Stimulated activated CD4-positive, alpha-beta T cell treated with anti-CD3 and anti-CD28 coated beads, Interleukin-2, amount 100 ng/mL, for 48 hours (primary cell): ENCODE data around the gene CACNB1.
A peak's percentile ranks its signal among the peaks of the same experiment; 100 is the strongest.
"Not testable (repeated sequence)": the region's sequence is repeated elsewhere in the genome, so short reads cannot be mapped to it uniquely, and the experiment has no call there.

Experiments
- DNase-seq, 2 donors: peaks; one replicate each; pipeline ENCODE4 v3.0.0-alpha.2; 2020

The CACNB1 gene

DNA sequence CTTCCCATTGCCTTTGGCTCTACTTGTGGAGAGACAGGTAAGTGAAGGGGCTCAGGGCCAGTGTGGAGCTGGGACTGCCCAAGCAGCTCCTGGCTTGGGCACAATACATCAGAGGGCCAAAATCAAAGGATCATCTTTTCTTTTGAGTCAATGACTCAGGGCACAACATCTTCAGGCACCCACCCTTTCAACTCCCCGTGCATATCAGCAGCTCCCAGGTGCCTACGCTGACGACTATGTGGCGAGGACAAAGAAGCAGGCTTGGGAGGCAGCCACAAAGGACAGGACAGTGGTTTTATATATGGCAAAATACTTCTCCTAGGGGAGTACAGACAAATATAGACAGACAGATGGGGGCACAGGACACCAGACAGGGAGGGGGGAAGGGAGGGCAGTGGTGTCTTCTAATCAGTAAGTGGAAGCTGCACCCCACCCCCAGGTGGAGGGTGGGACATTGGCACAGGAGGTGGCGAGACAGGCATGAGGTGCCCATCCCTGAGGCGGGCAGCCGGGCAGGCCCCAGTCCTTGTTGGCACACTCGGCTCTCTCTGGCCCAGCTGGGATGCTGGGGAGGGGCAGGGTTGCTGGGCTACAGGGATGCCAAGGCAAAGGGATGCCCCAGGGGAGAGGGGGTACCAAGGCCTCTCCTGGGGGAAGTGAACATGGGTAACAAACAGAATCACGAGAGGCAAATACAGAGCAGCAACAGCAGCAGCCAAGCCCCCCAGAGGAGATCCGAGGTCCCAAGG, 23.8 kb downstream of the CACNB1 start:
- no peak for DNase-seq

GRCh38 chr17:39173080-39173479, 24.4 kb downstream of the CACNB1 start:
- no peak for DNase-seq

- DNase-seq, result no peak
Observed at GRCh38 chr17:39171933-39172332, 25.5 kb downstream of the CACNB1 start.

DNA sequence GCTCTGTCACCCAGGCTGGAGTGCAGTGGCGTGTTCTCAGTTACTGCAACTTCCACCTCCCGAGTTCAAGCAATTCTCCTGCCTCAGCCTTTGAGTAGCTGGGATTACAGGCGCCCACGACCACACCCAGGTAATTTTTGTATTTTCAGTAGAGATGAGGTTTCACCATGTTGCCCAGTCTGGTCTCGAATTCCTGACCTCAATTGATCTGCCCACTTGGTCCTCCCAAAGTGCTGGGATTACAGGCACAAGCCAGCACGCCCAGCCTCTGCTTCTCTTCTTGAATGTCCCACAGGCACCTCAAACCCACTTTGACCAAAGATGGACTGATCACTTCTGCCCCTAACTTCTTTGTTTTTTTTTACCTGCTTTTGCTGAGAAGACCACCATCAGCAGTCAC, 26.9 kb downstream of the CACNB1 start:
- no peak for DNase-seq

- DNase-seq, result no peak
Observed at GRCh38 chr17:39170109-39170508, 27.4 kb downstream of the CACNB1 start.

DNA sequence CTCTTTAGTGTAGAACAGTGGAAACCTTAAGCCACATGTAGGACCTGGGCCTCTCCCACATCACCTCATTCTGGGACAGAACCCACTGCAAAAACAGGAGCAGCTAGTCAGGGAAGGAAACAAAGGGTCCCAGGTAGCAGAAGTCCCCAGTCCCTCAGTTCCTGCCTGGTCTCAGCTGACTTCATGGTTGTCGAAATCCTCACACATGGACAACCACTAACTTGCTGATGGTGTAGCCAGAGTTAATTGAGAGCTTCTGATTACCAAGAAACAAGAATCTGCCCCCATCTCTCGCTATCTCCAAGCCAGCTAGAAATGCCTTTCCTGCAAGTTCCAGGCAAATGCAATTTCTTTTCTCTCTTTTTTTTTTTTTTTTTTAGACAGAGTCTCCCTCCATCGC, 28.0 kb downstream of the CACNB1 start:
- DNase-seq, result no peak

GRCh38 chr17:39169101-39169500, 28.4 kb downstream of the CACNB1 start:
- DNase-seq, result no peak

DNA sequence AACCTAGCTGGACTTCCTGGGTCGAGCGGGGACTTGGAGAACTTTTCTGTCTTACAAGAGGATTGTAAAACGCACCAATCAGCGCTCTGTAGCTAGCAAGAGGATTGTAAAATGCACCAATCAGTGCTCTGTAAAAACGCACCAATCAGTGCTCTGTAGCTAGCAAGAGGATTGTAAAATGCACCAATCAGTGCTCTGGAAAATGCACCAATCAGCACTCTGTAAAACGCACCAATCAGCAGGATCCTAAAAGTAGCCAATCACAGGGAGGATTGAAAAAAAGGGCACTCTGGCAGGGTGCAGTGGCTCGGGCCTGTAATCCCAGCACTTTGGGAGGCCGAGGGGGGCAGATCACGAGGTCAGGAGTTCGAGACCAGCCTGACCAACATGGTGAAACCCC, 29.0 kb downstream of the CACNB1 start:
- DNase-seq, result not testable (repeated sequence)

DNA sequence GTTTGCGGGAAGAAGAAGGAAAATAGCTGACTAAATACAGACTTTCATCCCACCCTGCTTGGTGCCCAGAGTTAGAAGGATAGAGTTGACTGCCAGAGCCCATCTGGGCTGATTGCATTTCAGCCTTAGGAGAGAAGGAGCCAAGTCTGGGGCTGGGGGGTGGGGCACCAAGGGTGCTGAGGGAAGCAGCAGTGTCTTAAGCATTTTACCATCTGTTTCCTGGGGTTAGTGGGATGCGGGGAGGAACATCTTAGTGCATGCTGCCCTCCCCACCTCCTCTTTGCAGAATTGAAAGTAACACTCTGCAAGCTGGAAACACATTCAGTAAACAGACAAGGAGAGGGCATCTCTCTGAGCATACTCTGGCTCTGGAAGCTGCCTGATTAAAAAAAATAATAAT, 30.0 kb downstream of the CACNB1 start:
- no peak for DNase-seq

DNA sequence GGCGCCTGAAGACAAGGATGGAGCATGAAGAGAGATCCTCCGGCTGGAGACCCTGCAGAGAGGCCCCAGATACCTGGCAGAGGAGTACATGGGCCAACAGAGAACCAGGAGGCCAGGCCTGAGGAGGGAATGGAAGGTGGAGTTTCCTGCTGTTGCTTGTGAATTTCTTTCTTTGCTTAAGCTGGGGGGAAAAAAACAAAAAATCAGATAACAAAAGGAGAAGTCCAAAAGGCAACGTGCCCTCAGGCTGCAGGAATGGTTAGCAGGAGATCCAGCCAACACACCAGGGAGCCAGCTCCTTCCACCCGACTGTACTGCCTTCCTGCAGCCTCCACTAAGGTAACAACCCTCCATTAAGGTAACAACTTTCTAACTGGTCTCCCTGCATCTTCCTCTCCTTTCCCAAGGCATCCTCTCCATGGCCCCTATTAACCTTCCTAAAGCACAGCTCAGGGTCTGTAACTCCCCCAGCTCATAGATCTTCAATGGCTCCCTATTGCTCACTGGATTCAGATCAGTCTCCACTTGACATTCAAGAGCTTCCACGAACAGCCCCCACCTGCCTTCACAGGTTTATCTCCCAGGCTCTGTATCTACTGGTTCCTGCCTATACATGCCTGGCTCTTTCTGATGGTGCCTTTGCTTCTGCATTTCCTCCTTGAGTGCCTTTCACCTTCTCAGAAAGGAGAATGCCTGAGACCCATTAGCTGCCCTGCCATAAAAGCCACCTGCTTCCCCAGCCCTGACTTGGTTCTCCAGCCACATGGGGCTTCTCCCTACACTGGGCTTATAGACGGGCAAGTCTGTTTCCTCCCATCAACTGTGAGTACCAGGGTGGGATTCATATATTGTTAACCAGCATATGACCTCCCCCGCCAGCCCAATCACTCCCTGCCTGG, 30.8 kb downstream of the CACNB1 start:
- DNase-seq, result no peak

DNA sequence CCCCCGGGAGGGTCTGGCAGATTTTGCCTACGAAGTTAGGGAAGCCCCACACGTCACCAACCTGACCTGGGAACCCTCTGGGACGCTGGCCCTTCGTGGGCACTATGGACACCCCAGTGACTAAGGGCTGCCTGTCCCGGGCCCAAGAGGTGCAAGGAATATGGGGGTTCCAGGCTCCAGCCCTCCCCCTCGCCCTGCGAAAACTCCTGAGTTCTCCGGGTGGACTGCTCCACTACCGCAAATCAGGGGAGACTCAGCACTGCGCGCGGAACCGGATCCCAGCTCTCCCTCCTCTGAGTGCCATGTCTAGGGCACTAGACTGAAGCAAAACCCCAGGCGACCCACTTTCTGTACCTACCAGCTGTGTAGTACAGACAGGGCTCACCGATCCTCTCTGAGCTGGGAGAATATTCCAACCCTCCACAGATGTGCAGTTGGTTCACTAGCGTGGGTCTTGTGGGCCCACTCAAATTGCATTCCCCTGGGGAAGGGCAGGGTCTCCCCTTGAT, 31.6 kb downstream of the CACNB1 start, which contains the start of gene ARL5C:
ARL5C (minus strand) TSS at position 321 of the 509 bp plus-strand sequence. CDS start 401 bp downstream, outside the sequence.
- DNase-seq, result no peak

- no peak for DNase-seq
Observed at GRCh38 chr17:39165178-39165840, 32.2 kb downstream of the CACNB1 start.

DNA sequence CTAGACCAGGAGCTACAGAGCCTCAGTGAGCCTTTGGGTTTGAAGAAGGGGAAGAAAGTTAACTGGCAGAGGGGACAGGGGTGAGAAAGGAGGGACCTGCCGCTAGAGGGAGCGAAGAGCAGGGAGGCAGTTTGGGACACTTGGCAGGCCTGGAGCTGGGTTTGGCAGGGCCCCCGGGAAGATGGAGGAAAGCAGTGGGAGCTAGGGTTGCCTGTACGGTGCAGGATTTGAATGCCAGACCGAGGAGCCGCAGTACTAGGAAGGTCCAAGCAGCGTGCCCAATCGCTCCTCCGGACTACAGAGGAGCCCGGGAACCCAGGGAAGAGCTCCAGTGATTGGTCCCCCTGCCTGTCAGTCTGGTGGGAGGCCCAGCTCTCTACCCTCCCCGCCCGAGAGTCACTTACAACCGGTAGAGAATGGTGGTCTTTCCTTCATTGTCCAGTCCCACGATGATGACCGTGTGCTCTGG, 32.8 kb downstream of the CACNB1 start:
- peak; percentile 68 for DNase-seq

- DNase-seq, result no peak
Observed at GRCh38 chr17:39161962-39162361, 35.5 kb downstream of the CACNB1 start.

DNA sequence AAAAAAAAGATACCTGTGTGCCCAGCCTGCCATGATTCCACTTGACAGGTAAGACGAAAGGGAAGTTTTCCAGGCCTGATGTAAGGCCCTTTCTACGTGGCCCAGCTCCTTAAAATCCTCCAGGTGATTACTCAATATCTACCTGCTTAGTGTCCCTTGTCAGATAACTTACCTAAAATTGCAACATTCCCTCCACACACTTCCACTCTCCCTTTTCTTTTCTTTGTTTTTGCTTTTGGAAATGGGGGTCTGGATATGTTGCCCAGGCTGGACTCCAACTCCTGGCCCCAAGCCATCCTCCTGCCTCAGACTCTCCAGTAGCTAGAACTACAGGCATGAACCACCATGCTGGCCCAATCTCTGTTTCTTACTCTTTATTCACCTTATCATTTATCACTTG, 38.8 kb downstream of the CACNB1 start:
- DNase-seq, result no peak

- no peak for DNase-seq
Observed at GRCh38 chr17:39156491-39156890, 41.0 kb downstream of the CACNB1 start.

- no peak for DNase-seq
Observed at GRCh38 chr17:39155654-39156053, 41.8 kb downstream of the CACNB1 start.

GRCh38 chr17:39153599-39154051, 43.8 kb downstream of the CACNB1 start:
- peak; percentile 98 to 99 for DNase-seq

DNA sequence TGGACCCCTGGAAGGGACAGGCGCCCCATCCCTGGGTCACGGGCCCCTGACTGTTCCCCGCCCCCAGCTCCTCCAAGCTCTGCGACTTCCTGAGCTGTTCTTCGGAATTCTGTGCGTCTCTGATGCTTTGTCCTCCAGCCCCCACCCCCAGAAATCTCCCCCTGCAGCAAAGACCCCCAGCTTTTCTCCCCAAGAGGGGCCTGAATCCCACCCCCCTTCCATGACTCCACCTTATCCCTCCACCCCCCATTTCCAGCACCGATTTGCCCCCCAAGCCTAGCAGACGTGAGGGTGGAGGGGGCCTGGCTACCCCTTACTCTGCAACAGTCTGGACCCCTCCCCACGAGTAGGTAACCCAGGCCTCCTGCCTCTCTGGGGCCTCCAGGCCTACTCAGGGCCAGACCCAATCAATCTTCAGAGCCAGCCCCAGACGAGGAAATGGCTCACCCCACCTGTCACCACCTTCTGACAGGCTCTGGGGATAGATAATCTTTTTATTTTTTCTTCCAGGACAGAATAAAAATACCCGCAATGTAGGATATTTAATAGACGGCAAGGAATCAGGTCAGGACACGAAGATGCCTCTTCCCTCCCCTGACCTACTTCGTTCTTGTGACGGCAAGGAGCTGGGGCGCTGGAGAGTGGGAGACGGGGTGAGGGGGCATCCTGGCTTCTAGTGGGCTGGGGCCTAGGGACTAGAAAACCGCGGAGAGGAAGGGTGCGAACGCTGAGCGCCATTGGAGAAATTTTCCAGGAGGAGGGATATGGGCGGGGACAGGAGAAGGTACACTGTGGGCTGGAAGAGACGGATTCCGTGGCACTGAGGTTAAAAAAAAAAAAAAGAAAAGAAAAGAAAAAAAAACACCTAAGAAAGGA, 45.3 kb downstream of the CACNB1 start:
- DNase-seq, result peak in 1 of 2 donors; percentile 12

DNA sequence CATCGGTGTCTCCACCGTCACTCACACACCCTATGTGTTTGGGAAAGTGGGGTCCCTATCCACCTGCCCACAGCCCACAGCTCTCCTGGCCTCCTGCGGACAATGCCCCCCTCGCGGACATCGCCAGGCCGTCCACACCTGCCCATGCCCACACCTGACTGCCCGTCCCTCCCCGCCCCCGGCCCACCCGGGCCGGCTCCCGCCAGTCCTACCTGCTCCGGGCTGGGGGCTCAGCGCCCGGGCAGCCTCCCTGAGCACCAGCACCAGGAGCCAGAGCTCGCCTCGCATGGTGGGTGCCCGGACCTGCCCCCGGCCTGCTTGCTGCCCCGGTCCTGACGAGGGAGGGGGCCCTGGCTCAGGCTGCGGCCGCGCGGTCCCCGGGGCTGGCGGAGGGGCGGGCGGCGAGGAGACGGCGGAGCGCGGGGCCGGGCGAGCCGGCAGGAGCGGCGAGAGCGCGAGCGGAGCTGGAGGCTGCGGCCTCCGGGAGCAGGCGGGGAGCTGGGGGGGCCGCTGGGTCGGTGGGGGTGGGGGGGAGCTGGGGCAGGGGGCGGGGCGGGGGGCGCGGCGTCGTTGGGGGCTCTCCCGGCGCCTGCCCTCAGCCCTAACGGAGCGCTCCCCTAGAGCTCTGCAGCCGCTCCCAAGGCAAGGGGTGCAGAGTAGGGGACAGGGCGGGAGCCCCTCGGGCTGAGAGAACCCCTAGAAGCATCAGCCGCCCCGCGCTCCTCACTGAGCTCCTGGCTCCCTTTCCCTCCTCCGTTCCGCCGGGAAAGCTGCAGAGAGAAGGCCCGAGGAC, 46.1 kb downstream of the CACNB1 start, which contains the start of gene PLXDC1:
PLXDC1 (minus strand) TSS at position 488 of the 793 bp plus-strand sequence; CDS start at position 288, 200 bp downstream.
- no peak for DNase-seq

- no peak for DNase-seq
Observed at GRCh38 chr17:39150795-39151149, 46.7 kb downstream of the CACNB1 start.
